HG03439 (cell line): ENCODE results near the gene OSBP2.
"Not testable (repeated sequence)": the region's sequence is repeated elsewhere in the genome, so short reads cannot be mapped to it uniquely, and the experiment has no call there.

Experiments
- ATAC-seq: cut with Tn5 transposase; IDR thresholded peaks from one replicate; pipeline ENCODE4 v1.9.1; 2021; ENCODE audit warnings: mild to moderate bottlenecking, moderate library complexity; ENCODE audit not compliant: unreplicated experiment

Gene OSBP2

GRCh38 chr22:30717331-30717921 lies 22.8 kb downstream of the OSBP2 start:
- no peak for ATAC-seq

GRCh38 chr22:30717952-30718351 lies 23.3 kb downstream of the OSBP2 start:
- no peak for ATAC-seq

- no peak for ATAC-seq
These were observed 23.8 kb downstream of the OSBP2 start for GRCh38 chr22:30718491-30718890.

- no peak for ATAC-seq
These were observed 24.3 kb downstream of the OSBP2 start for GRCh38 chr22:30718938-30719337.

GRCh38 chr22:30720263-30720837 lies 25.7 kb downstream of the OSBP2 start:
- ATAC-seq = no peak

GRCh38 chr22:30721741-30722140 lies 27.1 kb downstream of the OSBP2 start:
- ATAC-seq = no peak

GRCh38 chr22:30728826-30729225 lies 34.2 kb downstream of the OSBP2 start:
- no peak for ATAC-seq

- ATAC-seq = no peak
These were observed 37.0 kb downstream of the OSBP2 start for GRCh38 chr22:30731658-30732057.

- ATAC-seq = no peak
These were observed 37.8 kb downstream of the OSBP2 start for GRCh38 chr22:30732426-30732825.

GRCh38 chr22:30733181-30733631 lies 38.5 kb downstream of the OSBP2 start:
- ATAC-seq = no peak

- ATAC-seq = not testable (repeated sequence)
These were observed 45.3 kb downstream of the OSBP2 start for GRCh38 chr22:30740007-30740406.

- ATAC-seq = not testable (repeated sequence)
These were observed 45.8 kb downstream of the OSBP2 start for GRCh38 chr22:30740511-30740910.

GRCh38 chr22:30742291-30743256 lies 47.9 kb downstream of the OSBP2 start:
- no peak for ATAC-seq

GRCh38 chr22:30743257-30744020 lies 48.8 kb downstream of the OSBP2 start:
- ATAC-seq = no peak

GRCh38 chr22:30744224-30744623 lies 49.5 kb downstream of the OSBP2 start:
- no peak for ATAC-seq

- ATAC-seq = no peak
These were observed 52.8 kb downstream of the OSBP2 start for GRCh38 chr22:30747493-30747892.

GRCh38 chr22:30749272-30749671 lies 54.6 kb downstream of the OSBP2 start:
- no peak for ATAC-seq

GRCh38 chr22:30749849-30750248 lies 55.2 kb downstream of the OSBP2 start:
- no peak for ATAC-seq

GRCh38 chr22:30751529-30751928 lies 56.9 kb downstream of the OSBP2 start:
- no peak for ATAC-seq

GRCh38 chr22:30752771-30753170 lies 58.1 kb downstream of the OSBP2 start:
- no peak for ATAC-seq

- ATAC-seq = no peak
These were observed 59.0 kb downstream of the OSBP2 start for GRCh38 chr22:30753701-30754100.
